ENCODE results near the gene IRGQ. TPM values are rescaled to one million over a fixed set of nuclear protein-coding genes. Genes with fewer than 3 reads are reported as not detected.

Gene IRGQ
- total RNA-seq, 4 donors from 2014 or later, result 18.0 to 33.5 (median 23.5) TPM

- WGBS, 2 donors, result 80 to 90% methylated on average over 7 of the region's 7 CpGs
- H3K36me3 ChIP-seq, result no peaks in the 10 kb centered on the region
- no peak for DNase-seq
Observed at GRCh38 chr19:43581467-43581866, 14.5 kb downstream of the IRGQ start.

GRCh38 chr19:43578787-43579186 is 17.1 kb downstream of the IRGQ start:
- TF ChIP-seq POLR2A (IDR thresholded peaks at IDR 0.05), result no peak
- no peak for TF ChIP-seq CTCF (IDR thresholded peaks at IDR 0.05)
- Histone ChIP-seq H3K36me3 (no peaks in the 10 kb centered on the region), H3K27ac (no peak overlapping the region), H3K9me3 (no peaks in the 10 kb centered on the region), H3K4me1 (peaks cover 13 to 27% of the 10 kb centered on the region in 2 donors), H3K4me3 (replicated peaks in 1 of 3) (no peak overlapping the region), H3K27me3 (no peaks in the 10 kb centered on the region)
- WGBS, 2 donors, result 88 to 90% methylated on average over 3 of the region's 3 CpGs
- intact Hi-C loops (cut with DNase I), result no loop called here
- DNase-seq, result no peak

More at GRCh38 chr19:43581467-43581866, 14.5 kb downstream of the IRGQ start:
- Histone ChIP-seq H3K27ac (no peak overlapping the region), H3K9me3 (no peaks in the 10 kb centered on the region), H3K4me3 (replicated peaks in 1 of 3) (no peak overlapping the region), H3K27me3 (no peaks in the 10 kb centered on the region), H3K4me1 (peaks cover 4 to 28% of the 10 kb centered on the region in 2 donors)
- TF ChIP-seq CTCF (IDR thresholded peaks at IDR 0.05), result no peak
- intact Hi-C loops (cut with DNase I), result no loop called here

GRCh38 chr19:43575955-43576878 is 19.7 kb downstream of the IRGQ start:
- peak overlapping the region in 1 of 3 donors; percentile 44 for H3K4me3 ChIP-seq (replicated peaks in 1 of 3)
- H3K36me3 ChIP-seq, result no peaks in the 10 kb centered on the region
- DNase-seq, result no peak
- TF ChIP-seq CTCF (IDR thresholded peaks at IDR 0.05) (no peak), POLR2A (IDR thresholded peaks at IDR 0.05) (no peak)
- H3K9me3 ChIP-seq, result no peaks in the 10 kb centered on the region
- intact Hi-C loops (cut with DNase I), result loop anchor here (2.0 kb wide), 1 partner anchor 21 kb away; the partner anchor contains the start of genes IRGQ and ZNF576
- peaks cover 16 to 25% of the 10 kb centered on the region in 2 donors for H3K4me1 ChIP-seq
- H3K27ac ChIP-seq, result peak overlapping the region in 2 of 3 donors; percentile 57 to 77
- no peaks in the 10 kb centered on the region for H3K27me3 ChIP-seq
- WGBS, 2 donors, result 64 to 72% methylated on average over 37 of the region's 37 CpGs

- intact Hi-C loops (cut with DNase I), result loop anchor here (2.0 kb wide), 1 partner anchor 21 kb away; the partner anchor contains the start of genes IRGQ and ZNF576
- Histone ChIP-seq H3K4me1 (peaks cover 16 to 19% of the 10 kb centered on the region in 2 donors), H3K27me3 (no peaks in the 10 kb centered on the region), H3K4me3 (replicated peaks in 1 of 3) (peak within 1 kb of the TSS; percentile 44 to 98 (median 62)), H3K27ac (peak within 1 kb of the TSS; percentile 57 to 77 (median 72)), H3K9me3 (no peaks in the 10 kb centered on the region), H3K36me3 (no peaks in the 10 kb centered on the region)
- 0% methylated on average over 18 to 36 of the region's 51 CpGs for WGBS, 2 donors
- DNase-seq, result peak; percentile 98
- TF ChIP-seq POLR2A (IDR thresholded peaks at IDR 0.05) (peak in 1 of 2 donors; percentile 55), CTCF (IDR thresholded peaks at IDR 0.05) (no peak)
Observed at GRCh38 chr19:43575156-43575950, 20.6 kb downstream of the IRGQ start, which contains the start of the genes PINLYP and XRCC1. PINLYP (plus strand) TSS chr19:43575801; CDS start chr19:43577192, 1,391 bp downstream. XRCC1 (minus strand) TSS chr19:43575527; CDS start chr19:43575458, 69 bp downstream.
